K562 (cell line): ENCODE measurements around the gene GPR55. TPM values are rescaled to one million over a fixed set of nuclear protein-coding genes. Genes with fewer than 3 reads are reported as not detected.

Experiments used
- CEBPZ ChIP-seq: fragments of 150-350 bp; IDR thresholded peaks from 2 replicates; pipeline ENCODE4 v1.6.1; 2014; ENCODE audit warnings: low read depth, mild to moderate bottlenecking, low read length, borderline replicate concordance
- CREM ChIP-seq: IDR thresholded peaks from 2 replicates; pipeline ENCODE4 v1.6.1; 2014; ENCODE audit warnings: antibody characterized with exemption, low read depth
- EHMT2 ChIP-seq: fragments of 450-650 bp; IDR thresholded peaks from 2 replicates; pipeline ENCODE4 v1.6.1; 2018; ENCODE audit warnings: antibody characterized with exemption
- FOSL1 ChIP-seq: fragments of 200-800 bp; sonication (Bioruptor generic); conservative IDR thresholded peaks from 2 replicates; pipeline ENCODE4 v1.6.1; 2016; ENCODE audit warnings: missing genetic modification characterization, missing compliant biosample characterization
- GABPA ChIP-seq: fragments of 200-800 bp; sonication (Bioruptor generic); conservative IDR thresholded peaks from 2 replicates; pipeline ENCODE4 v1.6.1; 2016; ENCODE audit warnings: low read depth, missing genetic modification characterization, missing compliant biosample characterization
- MYC ChIP-seq, 2 experiments: fragments of 250-450 bp in 1 of 2; sonication (Bioruptor Pico) in 1 of 2; IDR thresholded peaks; 2 replicates each; pipeline versions ENCODE4 v1.5.1 to v1.6.1; 2012 to 2021; ENCODE audit warnings: low read depth in 2 of 2, borderline replicate concordance in 1 of 2, improper control_type of control experiment in 1 of 2, low read length in 1 of 2, mild to moderate bottlenecking in 1 of 2, moderate library complexity in 1 of 2
- NCOA2 ChIP-seq, 2 experiments: fragments of 450-650 bp; IDR thresholded peaks; 2 replicates each; pipeline ENCODE4 v1.6.1; 2018; ENCODE audit warnings: mild to moderate bottlenecking in 2 of 2, moderate library complexity in 1 of 2; ENCODE audit not compliant: partially characterized antibody in 2 of 2
- PKNOX1 ChIP-seq: fragments of 450-650 bp; IDR thresholded peaks from 2 replicates; pipeline ENCODE4 v1.6.1; 2016
- RBM22 ChIP-seq: fragments of 200-400 bp; formaldehyde crosslinking; IDR thresholded peaks from 2 replicates; pipeline ENCODE4 v1.6.1; 2018; ENCODE audit warnings: low read length, low read depth; ENCODE audit not compliant: poor library complexity, severe bottlenecking
- TAF9B ChIP-seq: fragments of 450-650 bp; IDR thresholded peaks from 2 replicates; pipeline ENCODE4 v1.6.1; 2018; ENCODE audit warnings: mild to moderate bottlenecking; ENCODE audit not compliant: partially characterized antibody
- TCF3 ChIP-seq: sonication (generic); formaldehyde crosslinking; IDR thresholded peaks from 2 replicates; pipeline ENCODE4 v1.4.0; 2020; ENCODE audit warnings: mild to moderate bottlenecking, missing genetic modification reagents
- TCF7L2 ChIP-seq: fragments of 150-350 bp; IDR thresholded peaks from 2 replicates; pipeline ENCODE4 v1.6.1; 2016; ENCODE audit warnings: low read depth, mild to moderate bottlenecking, low read length, moderate library complexity
- ZFP36 ChIP-seq: fragments of 150-350 bp; IDR thresholded peaks from 2 replicates; pipeline ENCODE4 v1.6.1; 2018; ENCODE audit warnings: low read length, low read depth; ENCODE audit not compliant: partially characterized antibody
- ZNF212 ChIP-seq: fragments of 450-650 bp; formaldehyde crosslinking; IDR thresholded peaks from 2 replicates; pipeline ENCODE4 v1.4.0; 2020; ENCODE audit warnings: mild to moderate bottlenecking
- polyA plus RNA-seq, 8 experiments: library from polyadenylated mRNA; depleted of rRNA in 4 of 8; stranded (reverse) in 5 of 8; unstranded in 3 of 8; fragments of >200 nt; fragmentation: Nextera tagmentation in 2 of 8; fragmentation: Illumina TruSeq in 1 of 8; extraction: Ambion mirVana in 2 of 8; extraction: Trizol in 1 of 8; gene quantifications; 2 replicates each; pipeline versions ENCODE4 v1.2.1 to v1.2.3, GENCODE V29; 2011 to 2014; ENCODE audit warnings: inconsistent platforms in 1 of 8, missing spikeins in 1 of 8
- total RNA-seq, 7 experiments: library from RNA; depleted of rRNA in 6 of 7; stranded (reverse); fragments of >200 nt in 6 of 7; fragmentation: Illumina TruSeq in 2 of 7; extraction: Trizol in 2 of 7; gene quantifications; 2 replicates each; pipeline versions ENCODE4 v1.2.1 to v1.2.3, GENCODE V29; 2011 to 2021; ENCODE audit warnings: low replicate concordance in 1 of 7

The GPR55 gene
- total and polyA plus RNA-seq, 9 of the 15 experiments (the other 6 are each of a cell fraction or from before 2014, with no cell fraction given): 0.11 to 0.49 (median 0.27) TPM

- 0 out of 2 replicates have a peak, but pooled peaks have one; percentile 10 for TF ChIP-seq CREM
- TF ChIP-seq CEBPZ: no peak
- peak; percentile 48 for TF ChIP-seq TAF9B
- TF ChIP-seq ZNF212: no peak
- TF ChIP-seq PKNOX1: peak; percentile 39; the same call in 1 of the 2 replicates
- peak; percentile 40; the same call in 1 of the 2 replicates for TF ChIP-seq MYC (IDR thresholded peaks at IDR 0.05; ENCODE audit: low read depth, low read length)
- TF ChIP-seq MYC (CRISPR knock-in tag; IDR thresholded peaks at IDR 0.05; ENCODE audit: borderline replicate concordance, low read depth): no peak
- TF ChIP-seq GABPA: no peak
- no peak for TF ChIP-seq TCF7L2
- no peak for TF ChIP-seq NCOA2 (IDR thresholded peaks at IDR 0.05; ENCODE audit: partially characterized antibody in 2 of 2)
- TF ChIP-seq FOSL1 (tag): peak; percentile 68
- no peak for TF ChIP-seq ZFP36
- TF ChIP-seq TCF3 (CRISPR knock-in tag): peak; percentile 85
- TF ChIP-seq RBM22: no peak
- TF ChIP-seq EHMT2: no peak
These were observed 19.3 kb downstream of the GPR55 start (continued) for GRCh38 chr2:230905448-230906421.
